GM12878 (cell line): ENCODE measurements around the gene RAI2. TPM values are rescaled to one million over a fixed set of nuclear protein-coding genes. Genes with fewer than 3 reads are reported as not detected.

Source experiments
- ATAC-seq: fragments of 200-7000 bp; cut with Tn5 transposase; 3 replicates; pipeline ENCODE4 v1.9.1; 2020; ENCODE audit warnings: mild to moderate bottlenecking, moderate library complexity
- BruUV-seq: library from RNA; stranded (reverse); fragments of 400-500 nt; replicated peaks from 2 replicates; lab custom pipeline; 2021; lab: Mats Ljungman, UMichigan
- CTCF ChIA-PET: fragments of 300-600 bp; sonication (Branson Sonifier 250); formaldehyde crosslinking; extraction: SDS; loops from one replicate; lab custom pipeline; 2021; ENCODE audit warnings: inconsistent platforms; lab: Yijun Ruan, JAX
- POLR2A ChIA-PET: fragments of 350-600 bp; formaldehyde crosslinking; extraction: SDS; loops from one replicate; lab custom pipeline; 2021; ENCODE audit warnings: inconsistent platforms; lab: Charles Lee
- RAD21 ChIA-PET: fragments of 300-600 bp; sonication (Branson Sonifier 250); formaldehyde crosslinking; loops from one replicate; lab custom pipeline; 2023; ENCODE audit warnings: antibody characterized with exemption; ENCODE audit not compliant: unreplicated experiment; lab: Charles Lee
- SMC1A ChIA-PET: fragments of 300-600 bp; sonication (Branson Sonifier 250); formaldehyde crosslinking; loops from one replicate; lab custom pipeline; 2023; ENCODE audit not compliant: unreplicated experiment, uncharacterized antibody; lab: Charles Lee
- DNase-seq: peaks from one replicate; pipeline ENCODE4 v3.0.0-alpha.2; 2011; ENCODE audit warnings: low read depth, low spot score
- FAIRE-seq: peaks from 3 replicates; lab custom pipeline; 2011; peaks lifted over from hg19 to GRCh38; lab: Jason Lieb, UNC
- H2AFZ ChIP-seq: 2 replicates; pipeline ENCODE4 v1.6.0; 2011; ENCODE audit warnings: low read depth, low read length, control low read depth; ENCODE audit not compliant: control insufficient read depth
- H3K27ac ChIP-seq: 2 replicates; pipeline ENCODE4 v1.5.1; 2011; ENCODE audit warnings: control low read depth; ENCODE audit not compliant: control insufficient read depth, insufficient read depth
- H3K27me3 ChIP-seq, 2 experiments: replicated peaks in 1 of 2; 2 replicates each; pipeline versions ENCODE4 v1.6.0 to v1.6.1; 2011; ENCODE audit warnings: low read length in 1 of 2; ENCODE audit not compliant: control insufficient read depth in 2 of 2, insufficient read depth in 2 of 2
- H3K36me3 ChIP-seq, 2 experiments: 2 replicates each; pipeline ENCODE4 v1.5.1; 2011; ENCODE audit warnings: low read length in 1 of 2; ENCODE audit not compliant: control insufficient read depth in 2 of 2, insufficient read depth in 2 of 2
- H3K4me1 ChIP-seq: 2 replicates; pipeline ENCODE4 v1.6.1; 2011; ENCODE audit warnings: mild to moderate bottlenecking, low read length, moderate library complexity, mixed read lengths; ENCODE audit not compliant: control insufficient read depth, insufficient read depth
- H3K4me2 ChIP-seq: 2 replicates; pipeline ENCODE4 v1.6.0; 2011; ENCODE audit warnings: control low read depth; ENCODE audit not compliant: control insufficient read depth, insufficient read depth
- H3K4me3 ChIP-seq: fragments of 200-600 bp; sonication (generic); 2 replicates; pipeline ENCODE4 v1.5.1; 2016
- H3K79me2 ChIP-seq: 2 replicates; pipeline ENCODE4 v1.6.0; 2011; ENCODE audit warnings: low read length; ENCODE audit not compliant: control insufficient read depth, insufficient read depth
- H3K9ac ChIP-seq: 2 replicates; pipeline ENCODE4 v1.8.0; 2011; ENCODE audit warnings: low read length, control low read depth, mixed read lengths; ENCODE audit not compliant: control insufficient read depth, insufficient read depth
- H3K9me3 ChIP-seq: replicated peaks from 3 replicates; pipeline ENCODE4 v1.5.1; 2011; ENCODE audit warnings: mild to moderate bottlenecking, low read length; ENCODE audit not compliant: control insufficient read depth, insufficient read depth
- H4K20me1 ChIP-seq: 2 replicates; pipeline ENCODE4 v1.6.0; 2011; ENCODE audit not compliant: control insufficient read depth, insufficient read depth
- CREM ChIP-seq: IDR thresholded peaks from 2 replicates; pipeline ENCODE4 v1.6.1; 2014; ENCODE audit warnings: antibody characterized with exemption, low read depth
- IKZF1 ChIP-seq: fragments of 450-650 bp; conservative IDR thresholded peaks from 2 replicates; pipeline ENCODE4 v1.6.1; 2017; ENCODE audit warnings: antibody characterized with exemption, mild to moderate bottlenecking
- IKZF2 ChIP-seq, 2 experiments: fragments of 450-650 bp; IDR thresholded peaks; 2 replicates each; pipeline ENCODE4 v1.6.1; 2017; ENCODE audit warnings: mild to moderate bottlenecking in 2 of 2, moderate library complexity in 2 of 2
- KDM1A ChIP-seq: fragments of 200-600 bp; sonication (generic); IDR thresholded peaks from 2 replicates; pipeline ENCODE4 v1.6.1; 2016; ENCODE audit warnings: borderline replicate concordance
- NFIC ChIP-seq: IDR thresholded peaks from 2 replicates; pipeline ENCODE4 v1.6.1; 2012; ENCODE audit warnings: low read depth, mild to moderate bottlenecking, inconsistent platforms, low read length, moderate library complexity
- NR2C1 ChIP-seq: fragments of 450-650 bp; IDR thresholded peaks from 2 replicates; pipeline ENCODE4 v1.6.1; 2017; ENCODE audit warnings: antibody characterized with exemption, mild to moderate bottlenecking, moderate library complexity
- POLR2AphosphoS2 ChIP-seq: IDR thresholded peaks from 2 replicates; pipeline ENCODE4 v1.6.1; 2011; ENCODE audit warnings: low read depth, mild to moderate bottlenecking, low read length, improper control_type of control experiment, moderate library complexity
- RAD21 ChIP-seq: IDR thresholded peaks from 2 replicates; pipeline ENCODE4 v1.6.1; 2011; ENCODE audit warnings: mild to moderate bottlenecking, low read depth, low read length, moderate library complexity; ENCODE audit not compliant: insufficient read depth
- USF2 ChIP-seq: IDR thresholded peaks from 2 replicates; pipeline ENCODE4 v1.6.1; 2011; ENCODE audit warnings: low read depth, low read length, improper control_type of control experiment, borderline replicate concordance
- ZBED1 ChIP-seq: IDR thresholded peaks from 2 replicates; pipeline ENCODE4 v1.6.1; 2016; ENCODE audit warnings: borderline replicate concordance
- ZBTB40 ChIP-seq: fragments of 450-650 bp; IDR thresholded peaks from 2 replicates; pipeline ENCODE4 v1.6.1; 2016; ENCODE audit warnings: mild to moderate bottlenecking, moderate library complexity, borderline replicate concordance
- ZNF592 ChIP-seq: fragments of 450-650 bp; IDR thresholded peaks from 2 replicates; pipeline ENCODE4 v1.6.1; 2017; ENCODE audit warnings: mild to moderate bottlenecking, moderate library complexity
- WGBS: methylation state at CpG from one replicate; pipeline ENCODE4 v1.1.6; 2016; ENCODE audit warnings: low lambda C conversion rate; ENCODE audit not compliant: insufficient replicate concordance, insufficient coverage; ENCODE audit errors: missing lambda C conversion rate; 5-methylcytosine and 5-hydroxymethylcytosine counted together
- in situ Hi-C: fragments of 300-500 bp; cut with MboI; formaldehyde crosslinking; loops from 9 replicates; pipeline ENCODE4 v1.14.3; 2018; ENCODE audit warnings: mixed read lengths
- intact Hi-C: fragments of 100-400 bp; cut with micrococcal nuclease; formaldehyde crosslinking; loops from one replicate; pipeline ENCODE4 v1.14.2; 2022; ENCODE audit not compliant: unreplicated experiment
- polyA plus RNA-seq, 11 experiments: library from polyadenylated mRNA; depleted of rRNA in 4 of 11; unstranded in 6 of 11; stranded (reverse) in 5 of 11; fragments of >200 nt; fragmentation: Nextera tagmentation in 4 of 11; fragmentation: Illumina TruSeq in 1 of 11; extraction: Ambion mirVana in 4 of 11; extraction: Trizol in 1 of 11; gene quantifications; 1 replicate in 1 of 11; 2 replicates in 10 of 11; pipeline versions ENCODE4 v1.2.1 to v1.2.3, GENCODE V29; 2011 to 2016; ENCODE audit warnings: inconsistent platforms in 2 of 11, missing spikeins in 2 of 11, low read depth in 1 of 11
- total RNA-seq, 4 experiments: library from RNA; depleted of rRNA in 3 of 4; stranded (reverse); fragments of >200 nt in 3 of 4; fragmentation: Illumina TruSeq in 1 of 4; extraction: Trizol in 1 of 4; gene quantifications; 2 replicates each; pipeline versions ENCODE4 v1.2.1 to v1.2.3, GENCODE V29; 2013 to 2021
- TF ChIP-seq, protein P1 (sequence below): IDR thresholded peaks from 2 replicates; pipeline ENCODE4 v1.6.1; 2012; ENCODE audit warnings: low read depth, low read length, improper control_type of control experiment

RAI2 gene
- total and polyA plus RNA-seq, 10 of the 15 experiments (the other 5 are each of a cell fraction or from before 2014, with no cell fraction given): not detected

- no peak overlapping the region for H3K27ac ChIP-seq
- in situ Hi-C loops (no loop called here), intact Hi-C loops (no loop called here)
- no peaks in the 10 kb centered on the region for H4K20me1 ChIP-seq
- 0% methylated on average over 3 of the region's 3 CpGs for WGBS
- no peak overlapping the region for H3K4me3 ChIP-seq
- FAIRE-seq (no peak), ATAC-seq (no peak), DNase-seq (no peak)
- H3K79me2 ChIP-seq: no peaks in the 10 kb centered on the region
- ChIA-PET POLR2A (no interaction called here), RAD21 (no interaction called here), CTCF (interaction anchor here (0.7 to 0.9 kb wide), 2 partner anchors 130 to 564 kb away, joined by 3 read pairs; no protein-coding TSS in a partner anchor), SMC1A (no interaction called here)
- BruUV-seq: no TSS peak
- no peak overlapping the region for H3K9ac ChIP-seq
- no peaks in the 10 kb centered on the region for H3K36me3 ChIP-seq
- no peak overlapping the region for H3K4me2 ChIP-seq
- no peak overlapping the region for H2AFZ ChIP-seq
- H3K27me3 ChIP-seq: no peaks in the 10 kb centered on the region
- no peaks in the 10 kb centered on the region for H3K4me1 ChIP-seq
- H3K9me3 ChIP-seq: no peaks in the 10 kb centered on the region
- TF ChIP-seq ZBTB40 (no peak), ZBED1 (no peak), RAD21 (no peak), NFIC (no peak), NR2C1 (no peak), ZNF592 (no peak), KDM1A (no peak), IKZF2 (IDR thresholded peaks at IDR 0.05) (no peak), POLR2AphosphoS2 (no peak), IKZF1 (no peak), CREM (no peak), USF2 (no peak)
- TF ChIP-seq, protein P1, sequence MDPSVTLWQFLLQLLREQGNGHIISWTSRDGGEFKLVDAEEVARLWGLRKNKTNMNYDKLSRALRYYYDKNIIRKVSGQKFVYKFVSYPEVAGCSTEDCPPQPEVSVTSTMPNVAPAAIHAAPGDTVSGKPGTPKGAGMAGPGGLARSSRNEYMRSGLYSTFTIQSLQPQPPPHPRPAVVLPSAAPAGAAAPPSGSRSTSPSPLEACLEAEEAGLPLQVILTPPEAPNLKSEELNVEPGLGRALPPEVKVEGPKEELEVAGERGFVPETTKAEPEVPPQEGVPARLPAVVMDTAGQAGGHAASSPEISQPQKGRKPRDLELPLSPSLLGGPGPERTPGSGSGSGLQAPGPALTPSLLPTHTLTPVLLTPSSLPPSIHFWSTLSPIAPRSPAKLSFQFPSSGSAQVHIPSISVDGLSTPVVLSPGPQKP: no peak
These were observed 46.5 kb downstream of the RAI2 start for GRCh38 chrX:17814557-17814956.
